Ectodermal cell (in vitro differentiated cells): ENCODE results near the gene LEMD1.

Experiments used
- H3K27ac ChIP-seq: 2 replicates; pipeline ENCODE4 v1.7.0; 2013; ENCODE audit warnings: mild to moderate bottlenecking, low read depth, low read length; ENCODE audit not compliant: insufficient read depth, poor library complexity, severe bottlenecking
- H3K27me3 ChIP-seq: 2 replicates; pipeline ENCODE4 v1.7.0; 2013; ENCODE audit warnings: mild to moderate bottlenecking, low read length; ENCODE audit not compliant: insufficient read depth, control insufficient read depth, poor library complexity, severe bottlenecking
- H3K36me3 ChIP-seq: one replicate; pipeline ENCODE4 v1.7.0; 2013; ENCODE audit warnings: low read length; ENCODE audit not compliant: control insufficient read depth, insufficient read depth
- H3K4me1 ChIP-seq: one replicate; pipeline ENCODE4 v1.7.0; 2013; ENCODE audit warnings: low read length; ENCODE audit not compliant: control insufficient read depth, insufficient read depth
- H3K4me3 ChIP-seq: 2 replicates; pipeline ENCODE4 v1.7.0; 2013; ENCODE audit warnings: low read depth, low read length, control low read depth; ENCODE audit not compliant: insufficient read depth
- H3K9me3 ChIP-seq: 2 replicates; pipeline ENCODE4 v1.7.0; 2013; ENCODE audit warnings: mild to moderate bottlenecking, low read length, moderate library complexity; ENCODE audit not compliant: control insufficient read depth
- WGBS, 2 experiments: methylation state at CpG; one replicate each; pipeline ENCODE4 v1.1.7; 2013; ENCODE audit warnings: missing lambda C conversion rate in 2 of 2; 5-methylcytosine and 5-hydroxymethylcytosine counted together

LEMD1 gene

GRCh38 chr1:205446828-205447227, 25.0 kb upstream of the LEMD1 start:
- H3K9me3 ChIP-seq = no peaks in the 10 kb centered on the region
- H3K36me3 ChIP-seq = no peaks in the 10 kb centered on the region
- H3K4me3 ChIP-seq = no peak overlapping the region
- peaks cover 96% of the 10 kb centered on the region for H3K4me1 ChIP-seq
- H3K27ac ChIP-seq = peak overlapping the region; percentile 59
- no peaks in the 10 kb centered on the region for H3K27me3 ChIP-seq
- 25 to 35% methylated on average over 8 to 9 of the region's 9 CpGs for WGBS, 2 experiments

GRCh38 chr1:205445646-205445935, 23.7 kb upstream of the LEMD1 start:
- Histone ChIP-seq H3K4me1 (peaks cover 96% of the 10 kb centered on the region), H3K4me3 (no peak overlapping the region), H3K27ac (peak overlapping the region; percentile 85)

GRCh38 chr1:205444931-205445645, 23.2 kb upstream of the LEMD1 start:
- peaks cover 96% of the 10 kb centered on the region for H3K4me1 ChIP-seq

More at GRCh38 chr1:205445646-205445935, 23.7 kb upstream of the LEMD1 start:
- H3K27me3 ChIP-seq = no peaks in the 10 kb centered on the region
- H3K9me3 ChIP-seq = no peaks in the 10 kb centered on the region
- H3K36me3 ChIP-seq = no peaks in the 10 kb centered on the region
- 66 to 81% methylated on average over 5 of the region's 5 CpGs for WGBS, 2 experiments

GRCh38 chr1:205444300-205444930, 22.6 kb upstream of the LEMD1 start:
- Histone ChIP-seq H3K27me3 (no peaks in the 10 kb centered on the region), H3K4me3 (no peak overlapping the region), H3K4me1 (peaks cover 97% of the 10 kb centered on the region), H3K36me3 (no peaks in the 10 kb centered on the region), H3K9me3 (no peaks in the 10 kb centered on the region), H3K27ac (peak overlapping the region; percentile 85)
- 17 to 18% methylated on average over 10 of the region's 10 CpGs for WGBS, 2 experiments

More at GRCh38 chr1:205444931-205445645, 23.2 kb upstream of the LEMD1 start:
- Histone ChIP-seq H3K4me3 (peak overlapping the region; percentile 3), H3K36me3 (no peaks in the 10 kb centered on the region), H3K27ac (peak overlapping the region; percentile 85), H3K27me3 (no peaks in the 10 kb centered on the region), H3K9me3 (no peaks in the 10 kb centered on the region)
- 2% methylated on average over 17 to 18 of the region's 18 CpGs for WGBS, 2 experiments

GRCh38 chr1:205443585-205444299, 21.9 kb upstream of the LEMD1 start:
- Histone ChIP-seq H3K36me3 (no peaks in the 10 kb centered on the region), H3K4me3 (no peak overlapping the region), H3K27ac (no peak overlapping the region), H3K4me1 (peaks cover 99% of the 10 kb centered on the region), H3K27me3 (no peaks in the 10 kb centered on the region), H3K9me3 (no peaks in the 10 kb centered on the region)
- 60 to 66% methylated on average over 6 to 7 of the region's 7 CpGs for WGBS, 2 experiments

GRCh38 chr1:205442051-205442725, 20.3 kb upstream of the LEMD1 start:
- H3K4me1 ChIP-seq = peaks cover 87% of the 10 kb centered on the region

GRCh38 chr1:205441716-205442050, 19.8 kb upstream of the LEMD1 start:
- H3K27me3 ChIP-seq = no peaks in the 10 kb centered on the region
- no peaks in the 10 kb centered on the region for H3K9me3 ChIP-seq
- peak overlapping the region; percentile 10 for H3K4me3 ChIP-seq
- H3K27ac ChIP-seq = peak overlapping the region; percentile 81
- no peaks in the 10 kb centered on the region for H3K36me3 ChIP-seq
- 24 to 31% methylated on average over 3 of the region's 3 CpGs for WGBS, 2 experiments
- peaks cover 82% of the 10 kb centered on the region for H3K4me1 ChIP-seq

More at GRCh38 chr1:205442051-205442725, 20.3 kb upstream of the LEMD1 start:
- Histone ChIP-seq H3K36me3 (no peaks in the 10 kb centered on the region), H3K9me3 (no peaks in the 10 kb centered on the region), H3K27ac (peak overlapping the region; percentile 81), H3K27me3 (no peaks in the 10 kb centered on the region), H3K4me3 (no peak overlapping the region)
- WGBS, 2 experiments = 55 to 59% methylated on average over 11 to 12 of the region's 12 CpGs

- 59 to 62% methylated on average over 6 of the region's 6 CpGs for WGBS, 2 experiments
- peaks cover 78% of the 10 kb centered on the region for H3K4me1 ChIP-seq
- peak overlapping the region; percentile 10 for H3K4me3 ChIP-seq
These were observed 19.4 kb upstream of the LEMD1 start for GRCh38 chr1:205441318-205441633.

GRCh38 chr1:205440476-205441317, 18.8 kb upstream of the LEMD1 start:
- Histone ChIP-seq H3K9me3 (no peaks in the 10 kb centered on the region), H3K27me3 (no peaks in the 10 kb centered on the region), H3K27ac (peak overlapping the region; percentile 81), H3K4me1 (peaks cover 72% of the 10 kb centered on the region), H3K36me3 (no peaks in the 10 kb centered on the region), H3K4me3 (no peak overlapping the region)
- 68 to 72% methylated on average over 15 of the region's 15 CpGs for WGBS, 2 experiments

More at GRCh38 chr1:205441318-205441633, 19.4 kb upstream of the LEMD1 start:
- no peaks in the 10 kb centered on the region for H3K36me3 ChIP-seq
- H3K27me3 ChIP-seq = no peaks in the 10 kb centered on the region
- peak overlapping the region; percentile 81 for H3K27ac ChIP-seq
- H3K9me3 ChIP-seq = no peaks in the 10 kb centered on the region
